GOT3 (cell line): Measurements from ENCODE around the gene SOX5.

Experiments used
- DNase-seq: peaks from one replicate; lab custom pipeline; 2025; ENCODE audit warnings: mixed read lengths; lab: John Stamatoyannopoulos, UW

SOX5 gene

GRCh38 chr12:23600919-23601318 is 348.6 kb downstream of the SOX5 start:
- no peak for DNase-seq

GRCh38 chr12:23596568-23596967 is 352.9 kb downstream of the SOX5 start:
- no peak for DNase-seq

GRCh38 chr12:23587833-23588559 is 361.5 kb downstream of the SOX5 start:
- no peak for DNase-seq

GRCh38 chr12:23585782-23586163 is 363.7 kb downstream of the SOX5 start:
- no peak for DNase-seq

GRCh38 chr12:23585156-23585781 is 364.2 kb downstream of the SOX5 start:
- DNase-seq, result no peak

GRCh38 chr12:23581913-23582312 is 367.6 kb downstream of the SOX5 start:
- DNase-seq, result no peak

GRCh38 chr12:23579257-23579656 is 370.2 kb downstream of the SOX5 start:
- DNase-seq, result no peak

- no peak for DNase-seq
Observed at GRCh38 chr12:23576372-23576771, 373.1 kb downstream of the SOX5 start.

- DNase-seq, result no peak
Observed at GRCh38 chr12:23569356-23569755, 380.1 kb downstream of the SOX5 start.

- no peak for DNase-seq
Observed at GRCh38 chr12:23566133-23566532, 383.3 kb downstream of the SOX5 start.

GRCh38 chr12:23564451-23565152 is 384.9 kb downstream of the SOX5 start:
- DNase-seq, result no peak

GRCh38 chr12:23561364-23562345 is 387.8 kb downstream of the SOX5 start:
- no peak for DNase-seq

- DNase-seq, result no peak
Observed at GRCh38 chr12:23560611-23561010, 388.9 kb downstream of the SOX5 start.

GRCh38 chr12:23559268-23559753 is 390.2 kb downstream of the SOX5 start:
- no peak for DNase-seq

- DNase-seq, result no peak
Observed at GRCh38 chr12:23556661-23557060, 392.8 kb downstream of the SOX5 start.

GRCh38 chr12:23555825-23556207 is 393.7 kb downstream of the SOX5 start:
- DNase-seq, result no peak

GRCh38 chr12:23555180-23555824 is 394.2 kb downstream of the SOX5 start:
- DNase-seq, result no peak

- DNase-seq, result no peak
Observed at GRCh38 chr12:23552417-23552816, 397.1 kb downstream of the SOX5 start.

GRCh38 chr12:23550753-23551152 is 398.7 kb downstream of the SOX5 start:
- no peak for DNase-seq

- DNase-seq, result no peak
Observed at GRCh38 chr12:23548742-23549141, 400.7 kb downstream of the SOX5 start.

- no peak for DNase-seq
Observed at GRCh38 chr12:23546756-23547155, 402.7 kb downstream of the SOX5 start.
